NB4 (cell line): Measurements from ENCODE around the gene TLR7.

Experiments used
- DNase-seq: peaks from one replicate; pipeline ENCODE4 v3.0.0; 2010; ENCODE audit warnings: low read depth
- H3K4me3 ChIP-seq: one replicate; pipeline ENCODE4 v1.5.1; 2011; ENCODE audit warnings: mild to moderate bottlenecking, low read depth, low read length, moderate library complexity
- CTCF ChIP-seq: IDR thresholded peaks from one replicate; pipeline ENCODE4 v1.5.1; 2012; ENCODE audit warnings: low read depth, low read length
- MAX ChIP-seq: IDR thresholded peaks from 2 replicates; pipeline ENCODE4 v1.6.1; 2011; ENCODE audit warnings: low read depth, low read length
- MYC ChIP-seq: IDR thresholded peaks from 2 replicates; pipeline ENCODE4 v1.6.1; 2011; ENCODE audit warnings: low read depth, low read length
- POLR2A ChIP-seq: IDR thresholded peaks from 2 replicates; pipeline ENCODE4 v1.6.1; 2011; ENCODE audit warnings: mild to moderate bottlenecking; ENCODE audit not compliant: insufficient read length; ENCODE audit errors: extremely low read depth

Gene TLR7

GRCh38 chrX:12922599-12922919 is 55.7 kb downstream of the TLR7 start:
- H3K4me3 ChIP-seq: no peak overlapping the region
- TF ChIP-seq MAX (no peak), POLR2A (no peak), CTCF (no peak), MYC (no peak)
- DNase-seq: no peak

GRCh38 chrX:12929701-12930100 is 62.8 kb downstream of the TLR7 start:
- no peak overlapping the region for H3K4me3 ChIP-seq
- no peak for DNase-seq
- TF ChIP-seq MAX: no peak
- no peak for TF ChIP-seq POLR2A
- no peak for TF ChIP-seq CTCF
- no peak for TF ChIP-seq MYC

GRCh38 chrX:12930150-12930549 is 63.3 kb downstream of the TLR7 start:
- no peak overlapping the region for H3K4me3 ChIP-seq
- no peak for TF ChIP-seq MAX
- no peak for TF ChIP-seq CTCF
- TF ChIP-seq MYC: no peak
- TF ChIP-seq POLR2A: no peak
- no peak for DNase-seq

- TF ChIP-seq MAX (no peak), POLR2A (no peak), MYC (no peak), CTCF (no peak)
- H3K4me3 ChIP-seq: no peak overlapping the region
Observed at GRCh38 chrX:12932244-12932643, 65.4 kb downstream of the TLR7 start.

GRCh38 chrX:12934850-12935249 is 68.0 kb downstream of the TLR7 start:
- TF ChIP-seq POLR2A (no peak), MYC (no peak), CTCF (no peak), MAX (no peak)
- DNase-seq: no peak
- H3K4me3 ChIP-seq: no peak overlapping the region

More at GRCh38 chrX:12932244-12932643, 65.4 kb downstream of the TLR7 start:
- no peak for DNase-seq

GRCh38 chrX:12936947-12937346 is 70.1 kb downstream of the TLR7 start:
- H3K4me3 ChIP-seq: no peak overlapping the region
- no peak for TF ChIP-seq POLR2A
- no peak for TF ChIP-seq MAX
- TF ChIP-seq CTCF: no peak
- no peak for TF ChIP-seq MYC
- DNase-seq: no peak
